IPS DF 4.7 (cell line): ENCODE data around the gene DPM2.

Experiments used
- DNase-seq: peaks from one replicate; pipeline ENCODE4 v3.0.0-alpha.2; 2013; ENCODE audit warnings: low spot score; ENCODE audit errors: extremely low read depth

Gene DPM2

DNA sequence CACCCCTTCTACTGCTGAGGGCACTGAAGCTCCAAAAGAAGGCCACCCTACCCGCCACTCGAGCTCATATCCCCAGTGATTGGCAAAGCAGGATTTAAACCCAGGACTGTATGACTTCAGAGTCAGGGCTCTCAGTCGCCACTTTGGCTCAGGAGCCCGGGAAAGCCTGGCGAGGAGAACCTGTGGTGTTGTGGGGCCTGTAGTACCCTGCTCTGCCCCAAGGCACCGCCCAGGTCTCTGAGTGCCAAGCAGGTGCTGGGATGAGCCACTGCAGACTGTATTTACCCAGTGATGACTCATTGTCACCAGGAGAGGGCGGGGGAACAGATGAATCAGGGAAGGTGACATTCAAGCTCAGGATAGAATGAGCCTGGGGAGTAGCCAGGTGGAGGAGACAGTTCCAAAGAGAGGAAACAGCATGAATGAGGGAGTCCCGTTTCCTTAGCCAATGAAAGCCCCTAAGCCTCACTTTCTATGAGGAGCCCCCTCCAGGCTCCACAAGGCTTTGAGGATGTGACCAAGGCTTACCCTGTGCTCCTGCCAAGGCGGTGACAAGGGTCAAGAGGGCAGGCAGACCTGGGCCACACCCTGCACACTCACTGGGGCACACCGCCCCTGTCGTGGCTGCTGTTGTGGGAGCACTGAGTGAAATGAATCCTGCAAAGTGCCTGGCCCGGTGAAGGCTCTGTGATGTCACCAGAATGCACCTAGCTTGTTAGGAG is 17.8 kb upstream of the DPM2 start:
- peak; percentile 86 for DNase-seq

DNA sequence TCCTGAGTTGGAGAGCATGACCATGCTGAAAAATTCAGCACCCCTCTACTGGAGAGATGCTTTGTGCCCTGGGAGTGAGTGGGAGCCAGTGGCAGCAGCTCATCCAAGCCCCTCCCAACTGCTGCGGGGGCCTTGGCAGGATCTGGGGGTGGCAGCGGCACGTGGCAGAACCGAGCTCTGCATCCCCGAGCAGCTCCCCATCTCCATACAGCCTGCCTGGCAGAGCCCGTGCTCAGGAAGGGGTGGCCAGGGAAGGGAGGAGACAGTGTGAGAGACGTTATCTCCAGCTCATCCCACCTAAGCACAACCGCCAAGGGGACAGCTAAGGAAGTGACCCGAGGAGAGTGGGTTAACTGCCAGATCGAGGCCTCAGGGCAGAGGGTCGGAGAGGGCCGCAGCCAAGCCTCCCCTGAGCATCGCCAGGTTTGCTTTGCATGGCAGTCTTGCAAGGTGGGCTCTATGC is 17.2 kb upstream of the DPM2 start:
- DNase-seq, result no peak

- DNase-seq, result no peak
Observed at GRCh38 chr9:127953768-127954505, 16.3 kb upstream of the DPM2 start.

- DNase-seq, result no peak
Observed at GRCh38 chr9:127953154-127953553, 15.5 kb upstream of the DPM2 start.

DNA sequence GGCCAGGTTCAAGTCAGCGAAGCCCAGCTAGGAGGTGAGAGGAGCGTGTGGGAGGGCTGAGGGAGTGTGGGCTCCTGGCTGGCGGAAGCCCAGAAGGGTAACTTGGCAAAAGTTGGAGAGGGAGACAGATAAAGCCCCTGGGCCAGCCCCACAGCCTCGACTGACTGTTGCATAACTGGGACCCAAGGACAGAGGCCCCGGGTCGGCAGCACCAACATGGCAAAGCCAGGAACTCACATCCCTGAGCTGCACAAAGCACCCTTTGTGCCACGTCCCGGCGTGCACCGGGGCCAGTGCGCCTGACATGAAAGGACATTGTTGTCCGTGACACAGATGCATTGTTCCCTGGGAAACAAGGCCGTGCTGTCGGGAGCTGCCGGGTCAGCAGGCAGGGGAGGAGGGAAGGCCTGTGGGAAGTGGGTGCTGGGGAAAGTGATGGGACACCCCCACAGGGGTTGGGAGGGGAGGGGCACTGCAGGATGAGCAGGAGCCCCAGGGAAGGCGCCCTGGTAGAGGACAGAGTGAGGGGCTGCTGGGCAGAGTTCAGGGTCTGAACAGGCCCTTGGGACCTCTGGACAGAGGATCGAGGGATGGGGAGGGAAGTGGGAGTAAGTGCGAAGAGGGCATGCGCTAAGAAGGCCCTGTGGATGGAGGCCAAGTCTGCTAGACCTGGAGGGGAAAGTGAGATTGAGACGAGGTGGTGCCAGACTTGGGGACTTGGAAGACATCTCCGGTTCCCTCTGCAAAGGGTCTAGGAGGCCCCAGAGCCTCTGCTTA is 13.0 kb upstream of the DPM2 start:
- DNase-seq, result no peak

DNA sequence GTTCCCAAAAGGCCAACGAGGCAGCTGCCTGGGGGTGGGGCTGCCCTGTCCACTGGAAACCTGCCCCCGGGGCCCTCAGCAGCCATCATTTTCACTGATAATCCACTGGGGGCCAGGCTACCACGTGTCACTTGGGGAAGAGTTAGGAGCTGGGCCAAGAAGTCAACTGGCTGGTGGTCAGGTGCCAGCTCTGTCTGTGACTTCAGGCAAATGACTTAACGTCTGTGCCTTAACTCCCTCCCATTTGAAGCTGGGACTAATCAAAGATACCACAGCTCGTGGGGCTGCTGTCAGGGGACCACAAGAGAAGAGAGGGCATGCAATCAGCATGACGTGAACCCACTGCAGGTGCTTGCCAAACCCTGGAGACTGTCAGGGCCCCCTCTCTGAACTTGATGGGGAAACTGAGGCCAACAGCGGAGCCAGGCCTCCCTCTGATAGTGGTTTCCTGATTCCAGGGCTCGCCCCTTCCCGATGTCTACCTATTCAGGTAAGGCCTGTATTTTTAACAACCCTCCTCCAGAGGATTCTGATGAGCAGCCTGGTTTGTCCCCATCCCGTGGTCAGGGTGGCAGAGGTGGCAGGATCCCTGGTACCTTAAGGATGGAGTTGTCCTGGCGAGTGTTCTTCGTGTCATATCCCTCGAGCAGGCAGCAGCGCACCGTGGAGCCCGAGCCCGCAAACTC is 12.3 kb upstream of the DPM2 start:
- no peak for DNase-seq

DNA sequence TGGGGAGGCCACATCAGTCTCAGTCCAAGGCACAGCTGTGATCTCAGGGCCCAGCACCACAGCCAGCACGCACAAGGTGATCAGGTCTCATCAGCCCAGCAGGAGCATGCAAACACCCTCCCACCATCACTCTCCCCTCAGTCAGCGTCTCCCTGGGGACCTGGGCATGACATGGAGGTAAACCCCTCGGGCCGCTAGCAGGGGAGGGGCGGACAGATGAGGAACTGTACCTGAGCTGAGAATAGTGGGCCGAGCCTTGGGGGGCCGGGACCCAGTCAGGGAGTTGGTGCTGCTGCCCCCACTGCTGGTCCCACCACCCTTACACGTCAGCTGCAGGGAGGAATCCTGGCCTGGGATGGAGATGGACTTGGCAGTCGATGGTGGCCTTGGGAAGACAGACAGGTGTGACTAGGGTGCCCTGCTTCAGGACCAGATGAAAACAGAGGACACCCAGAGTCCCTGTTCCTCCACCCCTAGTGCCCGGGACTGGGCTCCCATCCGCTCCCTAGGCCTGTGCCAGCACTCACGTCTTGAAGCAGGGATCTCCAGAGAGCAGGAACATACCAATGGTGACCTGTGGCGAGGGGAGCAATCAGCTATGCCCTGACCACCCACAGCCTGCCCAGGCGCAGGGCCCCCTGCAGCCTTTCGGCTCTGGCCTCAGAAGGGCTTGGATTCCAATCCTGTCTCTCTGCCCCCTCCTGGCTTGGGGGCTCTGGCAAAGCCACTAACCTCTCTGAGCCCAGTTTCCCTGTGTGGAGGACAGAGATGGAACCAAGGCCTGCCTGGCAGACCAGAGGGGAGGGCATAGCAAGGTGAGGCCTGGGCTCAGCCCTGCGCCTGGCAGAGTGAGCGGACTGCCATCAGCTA is 10.4 kb upstream of the DPM2 start:
- DNase-seq, result no peak

DNA sequence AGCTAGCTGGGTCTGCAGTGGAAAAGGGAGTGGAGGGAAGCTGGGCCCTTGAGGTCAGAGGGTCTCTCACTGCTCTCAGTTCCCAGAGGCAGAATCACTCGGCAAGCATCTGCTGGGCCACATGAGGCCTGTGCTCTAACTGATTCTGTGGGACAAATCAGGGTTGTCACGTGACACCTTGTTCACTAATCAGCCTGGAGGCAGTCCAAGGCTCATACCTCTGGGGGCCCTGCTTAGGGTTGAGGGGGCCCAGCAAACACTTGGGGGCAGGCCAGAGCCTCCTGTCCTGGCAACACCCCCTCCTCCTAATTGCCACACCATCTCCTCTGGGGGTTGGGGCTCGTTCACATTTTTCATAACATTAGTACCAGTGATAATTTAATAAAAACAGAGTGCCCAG is 9.1 kb upstream of the DPM2 start:
- no peak for DNase-seq

- no peak for DNase-seq
Observed at GRCh38 chr9:127945942-127946341, 8.3 kb upstream of the DPM2 start.

DNA sequence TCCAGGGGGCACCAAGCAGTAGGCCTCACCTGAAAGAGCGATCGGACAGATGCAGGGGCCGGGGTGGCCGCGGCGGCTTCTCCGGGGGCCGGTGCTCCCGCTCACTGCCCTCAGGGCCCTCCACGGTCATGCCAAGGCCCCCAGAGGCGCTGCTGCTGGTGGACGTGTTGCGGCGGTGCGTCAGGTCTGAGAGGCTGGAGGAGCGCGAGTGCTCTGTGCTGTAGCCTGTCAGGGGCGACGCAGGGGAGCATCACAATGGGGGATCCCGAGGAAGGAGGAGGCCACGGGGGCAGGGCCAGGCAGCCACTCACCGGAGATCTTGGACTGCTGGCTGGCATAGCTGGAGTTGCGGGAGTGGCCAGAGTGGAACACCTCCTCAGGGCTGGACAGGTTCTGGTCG is 7.7 kb upstream of the DPM2 start:
- DNase-seq, result no peak

DNA sequence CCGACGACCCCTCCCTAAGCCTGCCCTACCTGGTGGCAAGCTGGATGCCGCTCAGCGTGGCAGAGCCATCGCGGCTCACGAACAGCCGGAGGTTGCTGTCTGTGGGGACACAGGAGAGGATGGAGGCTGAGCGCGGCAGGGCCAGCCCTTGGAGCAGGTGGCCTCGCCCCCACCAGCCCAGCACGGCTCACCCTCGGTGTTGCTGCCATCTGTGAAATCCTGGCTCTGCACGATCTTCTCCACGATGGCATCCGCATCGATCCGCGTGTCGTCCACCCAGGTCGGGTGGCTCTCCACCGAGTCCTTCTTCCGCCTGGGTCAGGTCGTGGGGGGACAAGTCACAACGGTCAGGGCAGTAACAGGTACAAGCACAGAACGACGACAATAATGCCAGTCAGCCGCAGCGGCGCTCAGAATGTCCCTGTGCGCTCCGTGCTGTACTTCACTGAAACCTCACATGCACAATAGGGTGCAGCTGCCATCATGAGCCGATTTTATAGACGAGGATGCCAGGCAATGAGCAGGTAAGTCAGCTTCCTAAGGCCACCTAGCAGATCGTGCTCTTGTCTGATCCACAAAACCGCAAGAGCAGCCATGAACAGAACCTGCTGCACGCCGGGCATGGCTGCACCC is 7.0 kb upstream of the DPM2 start:
- DNase-seq, result no peak

GRCh38 chr9:127943731-127944144 is 6.1 kb upstream of the DPM2 start:
- DNase-seq, result peak; percentile 78

- DNase-seq, result no peak
Observed at GRCh38 chr9:127943011-127943662, 5.5 kb upstream of the DPM2 start.

- DNase-seq, result no peak
Observed at GRCh38 chr9:127942216-127943010, 4.8 kb upstream of the DPM2 start.

DNA sequence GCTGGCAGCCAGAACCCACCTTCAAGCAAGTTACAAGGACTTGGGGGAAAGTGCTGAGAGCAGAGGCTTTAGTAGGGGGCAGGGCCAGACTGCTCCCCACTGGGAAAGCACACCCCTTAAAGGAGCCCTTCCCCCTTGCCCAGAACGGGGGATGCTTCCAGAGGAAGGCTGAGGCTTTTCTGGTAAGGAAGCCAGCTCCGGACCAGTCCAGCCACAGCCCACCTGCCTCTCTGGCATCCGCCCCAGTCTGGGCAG is 4.2 kb upstream of the DPM2 start:
- no peak for DNase-seq

- no peak for DNase-seq
Observed at GRCh38 chr9:127941062-127941960, 3.7 kb upstream of the DPM2 start.

DNA sequence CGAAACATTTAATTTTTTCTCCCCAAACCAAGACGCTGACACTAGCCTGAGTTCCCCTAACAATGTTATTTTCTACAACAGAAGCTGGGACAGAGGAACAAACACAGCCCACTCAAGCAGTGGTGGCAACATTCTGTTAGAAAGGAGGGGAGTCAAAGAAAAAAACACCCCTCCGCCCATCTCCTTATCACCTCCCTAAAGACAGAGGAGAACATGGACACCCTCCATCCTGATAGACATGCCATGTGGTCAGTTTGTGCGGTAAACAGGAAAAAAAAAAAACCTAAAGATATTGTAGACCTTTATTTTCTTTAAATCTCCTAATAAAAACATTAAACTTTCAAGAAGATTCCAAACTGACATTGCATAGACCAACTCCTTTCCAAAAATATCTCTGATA is 2.9 kb upstream of the DPM2 start:
- DNase-seq, result no peak

GRCh38 chr9:127938298-127938690 is 640 bp upstream of the DPM2 start:
- no peak for DNase-seq
